HepG2 (cell line): Measurements from ENCODE around the gene ADCY7. TPM values are rescaled to one million over a fixed set of nuclear protein-coding genes. Genes with fewer than 3 reads are reported as not detected.

Source experiments
- ARNTL ChIP-seq: sonication (generic); formaldehyde crosslinking; IDR thresholded peaks from 2 replicates; pipeline ENCODE4 v1.4.0; 2020; ENCODE audit warnings: mild to moderate bottlenecking, missing genetic modification reagents
- HNRNPUL1 ChIP-seq: fragments of 200-400 bp; formaldehyde crosslinking; IDR thresholded peaks from 2 replicates; pipeline ENCODE4 v1.6.1; 2017; ENCODE audit warnings: low read depth, mild to moderate bottlenecking, low read length, moderate library complexity
- MED13 ChIP-seq: sonication (generic); formaldehyde crosslinking; IDR thresholded peaks from 2 replicates; pipeline ENCODE4 v1.5.0; 2020; ENCODE audit warnings: missing genetic modification reagents
- MIXL1 ChIP-seq: IDR thresholded peaks from 2 replicates; pipeline ENCODE4 v1.6.1; 2016
- NCOA1 ChIP-seq: sonication (generic); formaldehyde crosslinking; IDR thresholded peaks from 2 replicates; pipeline ENCODE4 v1.9.0; 2021; ENCODE audit warnings: missing genetic modification reagents
- NCOA2 ChIP-seq: sonication (generic); formaldehyde crosslinking; IDR thresholded peaks from 2 replicates; pipeline ENCODE4 v1.8.0; 2022; ENCODE audit warnings: inconsistent platforms
- PHF8 ChIP-seq: sonication (generic); formaldehyde crosslinking; IDR thresholded peaks from 2 replicates; pipeline ENCODE4 v1.5.0; 2020; ENCODE audit warnings: missing genetic modification reagents
- POLR2A ChIP-seq, 2 experiments: IDR thresholded peaks; 2 replicates each; pipeline ENCODE4 v1.6.1; 2011; ENCODE audit warnings: low read depth in 2 of 2, low read length in 2 of 2, mild to moderate bottlenecking in 1 of 2, moderate library complexity in 1 of 2; ENCODE audit not compliant: insufficient read depth in 1 of 2
- ZFP62 ChIP-seq: sonication (generic); formaldehyde crosslinking; IDR thresholded peaks from 2 replicates; pipeline ENCODE4 v1.4.0; 2020; ENCODE audit warnings: missing genetic modification reagents
- ZNF251 ChIP-seq: sonication (generic); formaldehyde crosslinking; IDR thresholded peaks from 2 replicates; pipeline ENCODE4 v1.9.0; 2021; ENCODE audit warnings: mild to moderate bottlenecking, missing genetic modification reagents
- ZNF639 ChIP-seq: conservative IDR thresholded peaks from 2 replicates; pipeline ENCODE4 v1.6.1; 2018; ENCODE audit warnings: missing genetic modification reagents
- ZNF672 ChIP-seq: sonication (generic); formaldehyde crosslinking; IDR thresholded peaks from 2 replicates; pipeline ENCODE4 v1.8.1; 2022; ENCODE audit warnings: missing genetic modification reagents
- polyA plus RNA-seq, 8 experiments: library from polyadenylated mRNA; depleted of rRNA in 3 of 8; stranded (reverse) in 7 of 8; unstranded in 1 of 8; fragments of >200 nt; fragmentation: Illumina TruSeq in 4 of 8; extraction: Trizol in 4 of 8; gene quantifications; 2 replicates each; pipeline versions ENCODE4 v1.2.1 to v1.2.3, GENCODE V29; 2011 to 2016; ENCODE audit warnings: low read depth in 4 of 8, missing spikeins in 1 of 8, mixed read lengths in 1 of 8; ENCODE audit not compliant: insufficient read depth in 1 of 8
- total RNA-seq, 5 experiments: library from RNA; depleted of rRNA; stranded (reverse); fragments of >200 nt; fragmentation: Illumina TruSeq; extraction: Trizol; gene quantifications; 2 replicates each; pipeline ENCODE4 v1.2.3, GENCODE V29; 2016; ENCODE audit warnings: low read depth in 1 of 5
- TF ChIP-seq, protein P1 (sequence below): sonication (generic); formaldehyde crosslinking; IDR thresholded peaks from 2 replicates; pipeline ENCODE4 v1.4.0; 2020; ENCODE audit warnings: missing genetic modification reagents
- TF ChIP-seq, protein P2 (sequence below): IDR thresholded peaks from 2 replicates; pipeline ENCODE4 v1.6.1; 2018; ENCODE audit warnings: missing genetic modification reagents
- TF ChIP-seq, protein P3 (sequence below): sonication (generic); formaldehyde crosslinking; IDR thresholded peaks from 2 replicates; pipeline ENCODE4 v1.5.1; 2020; ENCODE audit warnings: mild to moderate bottlenecking, missing genetic modification reagents, borderline replicate concordance
- TF ChIP-seq, protein P4 (sequence below): sonication (generic); formaldehyde crosslinking; IDR thresholded peaks from 2 replicates; pipeline ENCODE4 v1.4.0; 2020; ENCODE audit warnings: mild to moderate bottlenecking, missing genetic modification reagents

Gene ADCY7
- total and polyA plus RNA-seq, 2 of the 13 experiments (the other 11 are each of a cell fraction or from before 2014, with no cell fraction given), result 2.2 to 4.3 TPM

DNA sequence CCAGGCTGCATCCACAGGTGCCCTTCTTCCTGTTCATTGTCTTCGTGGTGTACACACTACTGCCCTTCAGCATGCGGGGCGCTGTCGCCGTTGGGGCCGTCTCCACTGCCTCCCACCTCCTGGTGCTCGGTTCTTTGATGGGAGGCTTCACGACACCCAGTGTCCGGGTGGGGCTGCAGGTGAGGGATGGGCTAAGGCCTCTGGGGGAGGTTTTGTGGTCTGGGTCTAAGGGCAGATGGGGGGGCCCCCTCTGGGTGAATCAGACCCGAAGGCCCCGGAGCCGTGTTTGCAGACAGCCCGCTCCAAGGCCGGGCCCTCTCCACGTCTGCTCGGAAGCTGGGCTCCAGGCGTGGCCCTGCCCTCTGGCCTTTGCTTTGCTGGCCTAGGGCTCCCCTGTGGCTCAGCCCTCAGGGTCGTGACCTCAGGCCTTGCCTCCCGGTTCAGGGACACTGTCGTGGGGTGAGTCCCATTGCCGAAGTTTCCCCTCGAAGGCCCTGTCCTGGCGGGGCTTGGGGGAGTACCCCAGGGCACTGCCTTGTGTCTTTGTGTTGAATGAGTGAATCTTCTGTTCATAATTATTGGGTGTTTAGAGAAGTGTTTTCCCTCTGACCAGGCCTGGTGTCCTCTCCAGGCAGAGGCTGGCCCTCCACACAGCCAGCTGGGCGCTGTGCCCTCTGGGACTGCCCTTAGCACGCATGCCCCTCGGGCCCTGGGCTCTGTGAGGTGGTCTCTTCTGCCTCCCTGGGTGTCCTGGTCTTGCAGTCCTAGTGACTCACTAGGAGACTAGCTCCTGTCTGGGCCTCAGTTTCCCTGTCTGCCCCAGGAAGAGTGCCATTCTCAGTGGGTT lies 25.6 kb downstream of the ADCY7 start (continued):
- TF ChIP-seq, protein P1, sequence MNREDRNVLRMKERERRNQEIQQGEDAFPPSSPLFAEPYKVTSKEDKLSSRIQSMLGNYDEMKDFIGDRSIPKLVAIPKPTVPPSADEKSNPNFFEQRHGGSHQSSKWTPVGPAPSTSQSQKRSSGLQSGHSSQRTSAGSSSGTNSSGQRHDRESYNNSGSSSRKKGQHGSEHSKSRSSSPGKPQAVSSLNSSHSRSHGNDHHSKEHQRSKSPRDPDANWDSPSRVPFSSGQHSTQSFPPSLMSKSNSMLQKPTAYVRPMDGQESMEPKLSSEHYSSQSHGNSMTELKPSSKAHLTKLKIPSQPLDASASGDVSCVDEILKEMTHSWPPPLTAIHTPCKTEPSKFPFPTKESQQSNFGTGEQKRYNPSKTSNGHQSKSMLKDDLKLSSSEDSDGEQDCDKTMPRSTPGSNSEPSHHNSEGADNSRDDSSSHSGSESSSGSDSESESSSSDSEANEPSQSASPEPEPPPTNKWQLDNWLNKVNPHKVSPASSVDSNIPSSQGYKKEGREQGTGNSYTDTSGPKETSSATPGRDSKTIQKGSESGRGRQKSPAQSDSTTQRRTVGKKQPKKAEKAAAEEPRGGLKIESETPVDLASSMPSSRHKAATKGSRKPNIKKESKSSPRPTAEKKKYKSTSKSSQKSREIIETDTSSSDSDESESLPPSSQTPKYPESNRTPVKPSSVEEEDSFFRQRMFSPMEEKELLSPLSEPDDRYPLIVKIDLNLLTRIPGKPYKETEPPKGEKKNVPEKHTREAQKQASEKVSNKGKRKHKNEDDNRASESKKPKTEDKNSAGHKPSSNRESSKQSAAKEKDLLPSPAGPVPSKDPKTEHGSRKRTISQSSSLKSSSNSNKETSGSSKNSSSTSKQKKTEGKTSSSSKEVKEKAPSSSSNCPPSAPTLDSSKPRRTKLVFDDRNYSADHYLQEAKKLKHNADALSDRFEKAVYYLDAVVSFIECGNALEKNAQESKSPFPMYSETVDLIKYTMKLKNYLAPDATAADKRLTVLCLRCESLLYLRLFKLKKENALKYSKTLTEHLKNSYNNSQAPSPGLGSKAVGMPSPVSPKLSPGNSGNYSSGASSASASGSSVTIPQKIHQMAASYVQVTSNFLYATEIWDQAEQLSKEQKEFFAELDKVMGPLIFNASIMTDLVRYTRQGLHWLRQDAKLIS (CRISPR knock-in tag), result 0 out of 2 replicates have a peak, but pooled peaks have one; percentile 44
- TF ChIP-seq, protein P2, sequence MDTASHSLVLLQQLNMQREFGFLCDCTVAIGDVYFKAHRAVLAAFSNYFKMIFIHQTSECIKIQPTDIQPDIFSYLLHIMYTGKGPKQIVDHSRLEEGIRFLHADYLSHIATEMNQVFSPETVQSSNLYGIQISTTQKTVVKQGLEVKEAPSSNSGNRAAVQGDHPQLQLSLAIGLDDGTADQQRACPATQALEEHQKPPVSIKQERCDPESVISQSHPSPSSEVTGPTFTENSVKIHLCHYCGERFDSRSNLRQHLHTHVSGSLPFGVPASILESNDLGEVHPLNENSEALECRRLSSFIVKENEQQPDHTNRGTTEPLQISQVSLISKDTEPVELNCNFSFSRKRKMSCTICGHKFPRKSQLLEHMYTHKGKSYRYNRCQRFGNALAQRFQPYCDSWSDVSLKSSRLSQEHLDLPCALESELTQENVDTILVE (CRISPR knock-in tag), result peak; percentile 73; the same call in 1 of the 2 replicates
- TF ChIP-seq ARNTL (CRISPR knock-in tag) (peak; percentile 76; the same call in 1 of the 2 replicates), NCOA2 (CRISPR knock-in tag) (peak; percentile 85), PHF8 (CRISPR knock-in tag) (peak; percentile 71), ZNF672 (CRISPR knock-in tag) (no peak), MIXL1 (CRISPR knock-in tag) (peak; percentile 41; the same call in 1 of the 2 replicates), ZNF639 (peak; percentile 82; the same call in 1 of the 2 replicates), NCOA1 (CRISPR knock-in tag) (no peak), MED13 (CRISPR knock-in tag) (no peak), POLR2A (IDR thresholded peaks at IDR 0.05; ENCODE audit: insufficient read depth in 1 of 2, low read depth in 2 of 2, low read length in 2 of 2) (no peak), HNRNPUL1 (no peak), ZFP62 (CRISPR knock-in tag) (no peak), ZNF251 (no peak)
- TF ChIP-seq, protein P3, sequence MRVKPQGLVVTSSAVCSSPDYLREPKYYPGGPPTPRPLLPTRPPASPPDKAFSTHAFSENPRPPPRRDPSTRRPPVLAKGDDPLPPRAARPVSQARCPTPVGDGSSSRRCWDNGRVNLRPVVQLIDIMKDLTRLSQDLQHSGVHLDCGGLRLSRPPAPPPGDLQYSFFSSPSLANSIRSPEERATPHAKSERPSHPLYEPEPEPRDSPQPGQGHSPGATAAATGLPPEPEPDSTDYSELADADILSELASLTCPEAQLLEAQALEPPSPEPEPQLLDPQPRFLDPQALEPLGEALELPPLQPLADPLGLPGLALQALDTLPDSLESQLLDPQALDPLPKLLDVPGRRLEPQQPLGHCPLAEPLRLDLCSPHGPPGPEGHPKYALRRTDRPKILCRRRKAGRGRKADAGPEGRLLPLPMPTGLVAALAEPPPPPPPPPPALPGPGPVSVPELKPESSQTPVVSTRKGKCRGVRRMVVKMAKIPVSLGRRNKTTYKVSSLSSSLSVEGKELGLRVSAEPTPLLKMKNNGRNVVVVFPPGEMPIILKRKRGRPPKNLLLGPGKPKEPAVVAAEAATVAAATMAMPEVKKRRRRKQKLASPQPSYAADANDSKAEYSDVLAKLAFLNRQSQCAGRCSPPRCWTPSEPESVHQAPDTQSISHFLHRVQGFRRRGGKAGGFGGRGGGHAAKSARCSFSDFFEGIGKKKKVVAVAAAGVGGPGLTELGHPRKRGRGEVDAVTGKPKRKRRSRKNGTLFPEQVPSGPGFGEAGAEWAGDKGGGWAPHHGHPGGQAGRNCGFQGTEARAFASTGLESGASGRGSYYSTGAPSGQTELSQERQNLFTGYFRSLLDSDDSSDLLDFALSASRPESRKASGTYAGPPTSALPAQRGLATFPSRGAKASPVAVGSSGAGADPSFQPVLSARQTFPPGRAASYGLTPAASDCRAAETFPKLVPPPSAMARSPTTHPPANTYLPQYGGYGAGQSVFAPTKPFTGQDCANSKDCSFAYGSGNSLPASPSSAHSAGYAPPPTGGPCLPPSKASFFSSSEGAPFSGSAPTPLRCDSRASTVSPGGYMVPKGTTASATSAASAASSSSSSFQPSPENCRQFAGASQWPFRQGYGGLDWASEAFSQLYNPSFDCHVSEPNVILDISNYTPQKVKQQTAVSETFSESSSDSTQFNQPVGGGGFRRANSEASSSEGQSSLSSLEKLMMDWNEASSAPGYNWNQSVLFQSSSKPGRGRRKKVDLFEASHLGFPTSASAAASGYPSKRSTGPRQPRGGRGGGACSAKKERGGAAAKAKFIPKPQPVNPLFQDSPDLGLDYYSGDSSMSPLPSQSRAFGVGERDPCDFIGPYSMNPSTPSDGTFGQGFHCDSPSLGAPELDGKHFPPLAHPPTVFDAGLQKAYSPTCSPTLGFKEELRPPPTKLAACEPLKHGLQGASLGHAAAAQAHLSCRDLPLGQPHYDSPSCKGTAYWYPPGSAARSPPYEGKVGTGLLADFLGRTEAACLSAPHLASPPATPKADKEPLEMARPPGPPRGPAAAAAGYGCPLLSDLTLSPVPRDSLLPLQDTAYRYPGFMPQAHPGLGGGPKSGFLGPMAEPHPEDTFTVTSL (CRISPR knock-in tag), result peak; percentile 47; the same call in 1 of the 2 replicates
- TF ChIP-seq, protein P4, sequence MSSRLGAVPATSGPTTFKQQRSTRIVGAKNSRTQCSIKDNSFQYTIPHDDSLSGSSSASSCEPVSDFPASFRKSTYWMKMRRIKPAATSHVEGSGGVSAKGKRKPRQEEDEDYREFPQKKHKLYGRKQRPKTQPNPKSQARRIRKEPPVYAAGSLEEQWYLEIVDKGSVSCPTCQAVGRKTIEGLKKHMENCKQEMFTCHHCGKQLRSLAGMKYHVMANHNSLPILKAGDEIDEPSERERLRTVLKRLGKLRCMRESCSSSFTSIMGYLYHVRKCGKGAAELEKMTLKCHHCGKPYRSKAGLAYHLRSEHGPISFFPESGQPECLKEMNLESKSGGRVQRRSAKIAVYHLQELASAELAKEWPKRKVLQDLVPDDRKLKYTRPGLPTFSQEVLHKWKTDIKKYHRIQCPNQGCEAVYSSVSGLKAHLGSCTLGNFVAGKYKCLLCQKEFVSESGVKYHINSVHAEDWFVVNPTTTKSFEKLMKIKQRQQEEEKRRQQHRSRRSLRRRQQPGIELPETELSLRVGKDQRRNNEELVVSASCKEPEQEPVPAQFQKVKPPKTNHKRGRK (CRISPR knock-in tag), result no peak
